Measurements from ENCODE around the gene MTRR. TPM values are rescaled to one million over a fixed set of nuclear protein-coding genes. Genes with fewer than 3 reads are reported as not detected.

MTRR gene
- total RNA-seq, 1 donor from 2014 or later = 32.4 TPM

DNA sequence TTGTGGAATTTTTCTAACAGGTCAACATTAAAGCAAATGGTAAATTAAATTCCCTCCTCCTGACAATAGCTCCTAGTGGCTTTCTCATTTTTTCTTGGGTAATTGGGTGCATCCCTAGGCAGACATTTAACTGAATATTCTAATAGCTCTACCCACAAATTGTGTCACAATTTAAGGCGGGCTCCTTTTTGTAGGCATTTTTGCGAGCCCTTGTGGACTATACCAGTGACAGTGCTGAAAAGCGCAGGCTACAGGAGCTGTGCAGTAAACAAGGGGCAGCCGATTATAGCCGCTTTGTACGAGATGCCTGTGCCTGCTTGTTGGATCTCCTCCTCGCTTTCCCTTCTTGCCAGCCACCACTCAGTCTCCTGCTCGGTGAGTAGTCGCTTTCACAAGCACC is 20.0 kb downstream of the MTRR start:
- Histone ChIP-seq H3K4me1 (no peaks in the 10 kb centered on the region), H3K36me3 (peaks cover 89% of the 10 kb centered on the region), H3K4me3 (no peak overlapping the region), H3K27me3 (ENCODE audit: low read depth) (no peaks in the 10 kb centered on the region), H3K27ac (replicated peaks) (no peak overlapping the region), H3K9me3 (replicated peaks) (no peaks in the 10 kb centered on the region)
- TF ChIP-seq, protein P1, sequence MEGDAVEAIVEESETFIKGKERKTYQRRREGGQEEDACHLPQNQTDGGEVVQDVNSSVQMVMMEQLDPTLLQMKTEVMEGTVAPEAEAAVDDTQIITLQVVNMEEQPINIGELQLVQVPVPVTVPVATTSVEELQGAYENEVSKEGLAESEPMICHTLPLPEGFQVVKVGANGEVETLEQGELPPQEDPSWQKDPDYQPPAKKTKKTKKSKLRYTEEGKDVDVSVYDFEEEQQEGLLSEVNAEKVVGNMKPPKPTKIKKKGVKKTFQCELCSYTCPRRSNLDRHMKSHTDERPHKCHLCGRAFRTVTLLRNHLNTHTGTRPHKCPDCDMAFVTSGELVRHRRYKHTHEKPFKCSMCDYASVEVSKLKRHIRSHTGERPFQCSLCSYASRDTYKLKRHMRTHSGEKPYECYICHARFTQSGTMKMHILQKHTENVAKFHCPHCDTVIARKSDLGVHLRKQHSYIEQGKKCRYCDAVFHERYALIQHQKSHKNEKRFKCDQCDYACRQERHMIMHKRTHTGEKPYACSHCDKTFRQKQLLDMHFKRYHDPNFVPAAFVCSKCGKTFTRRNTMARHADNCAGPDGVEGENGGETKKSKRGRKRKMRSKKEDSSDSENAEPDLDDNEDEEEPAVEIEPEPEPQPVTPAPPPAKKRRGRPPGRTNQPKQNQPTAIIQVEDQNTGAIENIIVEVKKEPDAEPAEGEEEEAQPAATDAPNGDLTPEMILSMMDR (IDR thresholded peaks at IDR 0.05; ENCODE audit: borderline replicate concordance) = no peak
- intact Hi-C loops (cut with micrococcal nuclease) = no loop called here
- no peak for DNase-seq

GRCh38 chr5:7894439-7894838 is 25.5 kb downstream of the MTRR start:
- H3K36me3 ChIP-seq = peaks cover 97% of the 10 kb centered on the region
- peaks cover 4% of the 10 kb centered on the region for H3K4me1 ChIP-seq
- H3K4me3 ChIP-seq = no peak overlapping the region
- no peak overlapping the region for H3K27ac ChIP-seq (replicated peaks)
- DNase-seq = no peak
- H3K27me3 ChIP-seq (ENCODE audit: low read depth) = no peaks in the 10 kb centered on the region
- intact Hi-C loops (cut with micrococcal nuclease) = no loop called here
- TF ChIP-seq, protein P1 (IDR thresholded peaks at IDR 0.05; ENCODE audit: borderline replicate concordance) = no peak
- no peaks in the 10 kb centered on the region for H3K9me3 ChIP-seq (replicated peaks)

DNA sequence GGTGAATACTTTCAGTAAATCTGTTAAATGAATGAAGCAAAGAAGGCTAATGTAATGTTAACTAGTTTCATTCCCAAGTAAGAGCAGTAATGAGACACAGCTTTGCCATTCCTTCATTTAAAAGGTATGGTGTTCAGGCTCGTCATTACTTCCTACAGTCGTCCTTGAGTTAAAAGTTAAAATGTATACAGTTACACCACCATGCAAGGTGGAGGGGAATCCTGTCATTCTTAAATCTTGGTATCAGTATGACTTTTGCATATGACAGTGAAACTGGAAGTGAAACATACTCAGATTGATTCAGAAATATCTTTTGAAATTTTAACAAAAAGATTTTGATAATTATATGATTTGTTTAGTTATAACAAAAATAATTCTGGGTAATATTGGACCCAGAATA is 25.9 kb downstream of the MTRR start:
- TF ChIP-seq, protein P1 (IDR thresholded peaks at IDR 0.05; ENCODE audit: borderline replicate concordance) = no peak
- intact Hi-C loops (cut with micrococcal nuclease) = no loop called here

DNA sequence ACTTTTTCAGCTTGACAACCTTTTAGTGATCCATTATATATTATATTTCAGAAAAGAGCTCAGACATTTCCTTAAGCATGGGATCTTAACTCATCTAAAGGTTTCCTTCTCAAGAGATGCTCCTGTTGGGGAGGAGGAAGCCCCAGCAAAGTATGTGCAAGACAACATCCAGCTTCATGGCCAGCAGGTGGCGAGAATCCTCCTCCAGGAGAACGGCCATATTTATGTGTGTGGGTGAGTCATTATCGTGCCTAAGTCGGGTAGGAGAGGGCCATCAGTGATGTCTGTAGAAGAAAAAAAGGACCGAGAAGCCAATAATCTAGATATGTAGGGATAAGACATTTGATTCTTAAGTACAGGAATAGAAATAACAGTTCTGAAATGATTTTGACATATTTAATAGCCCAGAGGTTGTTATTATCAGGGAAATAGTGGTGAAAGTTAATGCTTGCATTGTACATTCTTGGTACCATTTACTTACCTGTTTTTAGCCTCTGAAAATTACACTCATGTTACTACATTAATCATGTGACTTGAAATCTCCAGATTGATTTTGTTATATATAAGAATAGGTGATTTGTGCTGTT is 28.2 kb downstream of the MTRR start:
- intact Hi-C loops (cut with micrococcal nuclease) = no loop called here

More for the DNA sequence above, 25.9 kb downstream of the MTRR start:
- H3K27me3 ChIP-seq (ENCODE audit: low read depth) = no peaks in the 10 kb centered on the region
- peaks cover 97% of the 10 kb centered on the region for H3K36me3 ChIP-seq
- H3K27ac ChIP-seq (replicated peaks) = no peak overlapping the region
- no peaks in the 10 kb centered on the region for H3K9me3 ChIP-seq (replicated peaks)
- no peak overlapping the region for H3K4me3 ChIP-seq
- no peak for DNase-seq
- peaks cover 4% of the 10 kb centered on the region for H3K4me1 ChIP-seq

DNA sequence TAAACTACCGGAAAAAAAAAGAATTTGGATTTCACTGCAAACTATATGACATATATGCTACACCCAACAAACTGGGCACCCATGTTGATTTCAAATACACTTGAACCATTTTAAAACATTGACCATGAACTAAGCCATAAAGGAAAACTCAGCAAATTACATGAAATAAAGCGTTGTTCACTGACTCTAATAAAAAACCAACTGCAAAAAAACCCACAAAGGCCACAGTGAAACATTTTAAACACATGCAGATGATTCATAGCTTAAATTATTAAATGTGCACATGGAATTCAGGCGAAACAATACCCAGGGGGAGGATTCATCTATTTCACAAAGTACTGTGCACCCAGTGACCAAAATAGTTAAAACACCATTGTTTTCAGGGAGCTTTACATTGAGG is 33.3 kb downstream of the MTRR start:
- intact Hi-C loops (cut with micrococcal nuclease) = no loop called here
- H3K27me3 ChIP-seq (ENCODE audit: low read depth) = no peaks in the 10 kb centered on the region
- no peak overlapping the region for H3K27ac ChIP-seq (replicated peaks)
- TF ChIP-seq, protein P1 (IDR thresholded peaks at IDR 0.05; ENCODE audit: borderline replicate concordance) = no peak
- H3K9me3 ChIP-seq (replicated peaks) = peaks cover 6% of the 10 kb centered on the region
- no peak overlapping the region for H3K4me3 ChIP-seq
- no peak for DNase-seq
- no peaks in the 10 kb centered on the region for H3K4me1 ChIP-seq
- peaks cover 74% of the 10 kb centered on the region for H3K36me3 ChIP-seq

More for the DNA sequence above, 28.2 kb downstream of the MTRR start:
- TF ChIP-seq, protein P1 (IDR thresholded peaks at IDR 0.05; ENCODE audit: borderline replicate concordance) = peak; percentile 7
- H3K27me3 ChIP-seq (ENCODE audit: low read depth) = no peaks in the 10 kb centered on the region
- no peak overlapping the region for H3K27ac ChIP-seq (replicated peaks)
- DNase-seq = no peak
- peaks cover 98% of the 10 kb centered on the region for H3K36me3 ChIP-seq
- no peak overlapping the region for H3K4me3 ChIP-seq
- peaks cover 4% of the 10 kb centered on the region for H3K4me1 ChIP-seq
- no peaks in the 10 kb centered on the region for H3K9me3 ChIP-seq (replicated peaks)
